K562 (cell line): ENCODE measurements around the gene SOX6. TPM values are rescaled to one million over a fixed set of nuclear protein-coding genes. Genes with fewer than 3 reads are reported as not detected.
A peak's percentile ranks its signal among the peaks of the same experiment; 100 is the strongest.

ENCODE experiments used
- CREM ChIP-seq: IDR thresholded peaks from 2 replicates; pipeline ENCODE4 v1.6.1; 2014; ENCODE audit warnings: antibody characterized with exemption, low read depth
- CTBP1 ChIP-seq: fragments of 450-650 bp; IDR thresholded peaks from 2 replicates; pipeline ENCODE4 v1.6.1; 2016; ENCODE audit warnings: borderline replicate concordance
- DNMT1 ChIP-seq: fragments of 450-650 bp; IDR thresholded peaks from 2 replicates; pipeline ENCODE4 v1.6.1; 2016; ENCODE audit warnings: antibody characterized with exemption, mild to moderate bottlenecking
- HMBOX1 ChIP-seq: sonication (generic); IDR thresholded peaks from 2 replicates; pipeline ENCODE4 v1.6.1; 2016
- MBD2 ChIP-seq: sonication (generic); IDR thresholded peaks from 2 replicates; pipeline ENCODE4 v1.6.1; 2016; ENCODE audit warnings: low read depth, borderline replicate concordance
- MEF2A ChIP-seq: IDR thresholded peaks from 2 replicates; pipeline ENCODE4 v1.6.1; 2011; ENCODE audit warnings: low read depth, mild to moderate bottlenecking, low read length, moderate library complexity; ENCODE audit not compliant: control insufficient read depth
- SRSF1 ChIP-seq: fragments of 200-400 bp; formaldehyde crosslinking; IDR thresholded peaks from 2 replicates; pipeline ENCODE4 v1.6.1; 2017; ENCODE audit warnings: mild to moderate bottlenecking, low read depth, low read length, moderate library complexity
- STAT5A ChIP-seq: IDR thresholded peaks from 2 replicates; pipeline ENCODE4 v1.6.1; 2012; ENCODE audit warnings: low read length, inconsistent platforms, borderline replicate concordance
- TBL1XR1 ChIP-seq, 2 experiments: IDR thresholded peaks; 2 replicates each; pipeline ENCODE4 v1.6.1; 2012; ENCODE audit warnings: improper control_type of control experiment in 2 of 2, low read length in 2 of 2, mild to moderate bottlenecking in 1 of 2
- TEAD4 ChIP-seq, 2 experiments: sonication (generic) in 1 of 2; formaldehyde crosslinking in 1 of 2; IDR thresholded peaks; 2 replicates each; pipeline versions ENCODE4 v1.6.1 to v1.8.0; 2012 to 2022; ENCODE audit warnings: borderline replicate concordance in 1 of 2, inconsistent platforms in 1 of 2, low read length in 1 of 2, mild to moderate bottlenecking in 1 of 2, missing genetic modification reagents in 1 of 2
- TGIF2 ChIP-seq: sonication (generic); formaldehyde crosslinking; IDR thresholded peaks from 2 replicates; pipeline ENCODE4 v1.8.1; 2022; ENCODE audit warnings: mild to moderate bottlenecking, missing genetic modification reagents, moderate library complexity
- TSC22D4 ChIP-seq: fragments of 450-650 bp; IDR thresholded peaks from 2 replicates; pipeline ENCODE4 v1.6.1; 2016; ENCODE audit warnings: missing genetic modification characterization, missing biosample characterization, control low read depth
- ZC3H4 ChIP-seq: sonication (generic); formaldehyde crosslinking; IDR thresholded peaks from 2 replicates; pipeline ENCODE4 v1.9.0; 2021; ENCODE audit warnings: missing genetic modification reagents, borderline replicate concordance
- ZKSCAN1 ChIP-seq: fragments of 150-350 bp; IDR thresholded peaks from 2 replicates; pipeline ENCODE4 v1.6.1; 2016; ENCODE audit warnings: low read depth, low read length
- ZNF3 ChIP-seq: fragments of 250-450 bp; sonication (Bioruptor Pico); IDR thresholded peaks from 2 replicates; pipeline ENCODE4 v1.5.0; 2021; ENCODE audit warnings: mild to moderate bottlenecking, moderate library complexity
- polyA plus RNA-seq, 8 experiments: library from polyadenylated mRNA; depleted of rRNA in 4 of 8; stranded (reverse) in 5 of 8; unstranded in 3 of 8; fragments of >200 nt; fragmentation: Nextera tagmentation in 2 of 8; fragmentation: Illumina TruSeq in 1 of 8; extraction: Ambion mirVana in 2 of 8; extraction: Trizol in 1 of 8; gene quantifications; 2 replicates each; pipeline versions ENCODE4 v1.2.1 to v1.2.3, GENCODE V29; 2011 to 2014; ENCODE audit warnings: inconsistent platforms in 1 of 8, missing spikeins in 1 of 8
- total RNA-seq, 7 experiments: library from RNA; depleted of rRNA in 6 of 7; stranded (reverse); fragments of >200 nt in 6 of 7; fragmentation: Illumina TruSeq in 2 of 7; extraction: Trizol in 2 of 7; gene quantifications; 2 replicates each; pipeline versions ENCODE4 v1.2.1 to v1.2.3, GENCODE V29; 2011 to 2021; ENCODE audit warnings: low replicate concordance in 1 of 7
- TF ChIP-seq, protein P1 (sequence below): fragments of 450-650 bp; IDR thresholded peaks from 2 replicates; pipeline ENCODE4 v1.6.1; 2016; ENCODE audit warnings: low read depth
- TF ChIP-seq, protein P2 (sequence below): IDR thresholded peaks from 3 replicates; pipeline ENCODE4 v1.6.1; 2011; ENCODE audit warnings: borderline replicate concordance, mild to moderate bottlenecking, moderate library complexity; ENCODE audit not compliant: insufficient read length; ENCODE audit errors: extremely low read depth

The SOX6 gene
- total and polyA plus RNA-seq, 9 of the 15 experiments (the other 6 are each of a cell fraction or from before 2014, with no cell fraction given): 0.89 to 8.7 (median 5.7) TPM

GRCh38 chr11:16030664-16031063 is 325.7 kb downstream of the SOX6 start (continued):
- TF ChIP-seq TEAD4 (IDR thresholded peaks at IDR 0.05; ENCODE audit: low read length) (peak; percentile 50), TEAD4 (CRISPR knock-in tag; IDR thresholded peaks at IDR 0.05; ENCODE audit: borderline replicate concordance) (no peak), CREM (no peak), ZC3H4 (no peak), MBD2 (no peak), STAT5A (no peak), ZNF3 (CRISPR knock-in tag) (no peak), CTBP1 (no peak), HMBOX1 (no peak), ZKSCAN1 (no peak), SRSF1 (no peak), TBL1XR1 (IDR thresholded peaks at IDR 0.05; ENCODE audit: low read length in 2 of 2) (0 out of 4 replicates have a peak, but pooled peaks of 1 of the 2 experiments have one; percentile 34), TSC22D4 (tag) (no peak), MEF2A (peak; percentile 53; the same call in 1 of the 2 replicates), DNMT1 (no peak), TGIF2 (CRISPR knock-in tag) (no peak)
- TF ChIP-seq, protein P1, sequence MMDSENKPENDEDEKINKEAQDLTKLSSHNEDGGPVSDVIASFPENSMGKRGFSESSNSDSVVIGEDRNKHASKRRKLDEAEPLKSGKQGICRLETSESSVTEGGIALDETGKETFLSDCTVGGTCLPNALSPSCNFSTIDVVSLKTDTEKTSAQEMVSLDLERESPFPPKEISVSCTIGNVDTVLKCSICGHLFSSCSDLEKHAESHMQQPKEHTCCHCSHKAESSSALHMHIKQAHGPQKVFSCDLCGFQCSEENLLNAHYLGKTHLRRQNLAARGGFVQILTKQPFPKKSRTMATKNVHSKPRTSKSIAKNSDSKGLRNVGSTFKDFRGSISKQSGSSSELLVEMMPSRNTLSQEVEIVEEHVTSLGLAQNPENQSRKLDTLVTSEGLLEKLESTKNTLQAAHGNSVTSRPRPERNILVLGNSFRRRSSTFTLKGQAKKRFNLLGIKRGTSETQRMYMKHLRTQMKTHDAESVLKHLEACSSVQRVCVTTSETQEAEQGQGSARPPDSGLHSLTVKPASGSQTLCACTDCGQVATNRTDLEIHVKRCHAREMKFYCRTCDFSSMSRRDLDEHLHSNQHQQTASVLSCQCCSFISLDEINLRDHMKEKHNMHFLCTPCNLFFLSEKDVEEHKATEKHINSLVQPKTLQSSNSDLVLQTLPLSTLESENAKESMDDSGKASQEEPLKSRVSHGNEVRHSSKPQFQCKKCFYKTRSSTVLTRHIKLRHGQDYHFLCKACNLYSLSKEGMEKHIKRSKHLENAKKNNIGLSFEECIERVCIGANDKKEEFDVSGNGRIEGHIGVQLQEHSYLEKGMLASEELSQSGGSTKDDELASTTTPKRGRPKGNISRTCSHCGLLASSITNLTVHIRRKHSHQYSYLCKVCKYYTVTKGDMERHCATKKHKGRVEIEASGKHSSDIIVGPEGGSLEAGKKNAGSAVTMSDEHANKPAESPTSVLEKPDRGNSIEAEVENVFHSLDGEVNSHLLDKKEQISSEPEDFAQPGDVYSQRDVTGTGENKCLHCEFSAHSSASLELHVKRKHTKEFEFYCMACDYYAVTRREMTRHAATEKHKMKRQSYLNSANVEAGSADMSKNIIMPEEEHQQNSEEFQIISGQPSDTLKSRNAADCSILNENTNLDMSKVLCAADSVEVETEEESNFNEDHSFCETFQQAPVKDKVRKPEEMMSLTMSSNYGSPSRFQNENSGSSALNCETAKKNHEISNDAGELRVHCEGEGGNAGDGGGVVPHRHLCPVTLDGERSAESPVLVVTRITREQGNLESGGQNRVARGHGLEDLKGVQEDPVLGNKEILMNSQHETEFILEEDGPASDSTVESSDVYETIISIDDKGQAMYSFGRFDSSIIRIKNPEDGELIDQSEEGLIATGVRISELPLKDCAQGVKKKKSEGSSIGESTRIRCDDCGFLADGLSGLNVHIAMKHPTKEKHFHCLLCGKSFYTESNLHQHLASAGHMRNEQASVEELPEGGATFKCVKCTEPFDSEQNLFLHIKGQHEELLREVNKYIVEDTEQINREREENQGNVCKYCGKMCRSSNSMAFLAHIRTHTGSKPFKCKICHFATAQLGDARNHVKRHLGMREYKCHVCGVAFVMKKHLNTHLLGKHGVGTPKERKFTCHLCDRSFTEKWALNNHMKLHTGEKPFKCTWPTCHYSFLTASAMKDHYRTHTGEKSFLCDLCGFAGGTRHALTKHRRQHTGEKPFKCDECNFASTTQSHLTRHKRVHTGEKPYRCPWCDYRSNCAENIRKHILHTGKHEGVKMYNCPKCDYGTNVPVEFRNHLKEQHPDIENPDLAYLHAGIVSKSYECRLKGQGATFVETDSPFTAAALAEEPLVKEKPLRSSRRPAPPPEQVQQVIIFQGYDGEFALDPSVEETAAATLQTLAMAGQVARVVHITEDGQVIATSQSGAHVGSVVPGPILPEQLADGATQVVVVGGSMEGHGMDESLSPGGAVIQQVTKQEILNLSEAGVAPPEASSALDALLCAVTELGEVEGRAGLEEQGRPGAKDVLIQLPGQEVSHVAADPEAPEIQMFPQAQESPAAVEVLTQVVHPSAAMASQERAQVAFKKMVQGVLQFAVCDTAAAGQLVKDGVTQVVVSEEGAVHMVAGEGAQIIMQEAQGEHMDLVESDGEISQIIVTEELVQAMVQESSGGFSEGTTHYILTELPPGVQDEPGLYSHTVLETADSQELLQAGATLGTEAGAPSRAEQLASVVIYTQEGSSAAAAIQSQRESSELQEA: no peak
- TF ChIP-seq, protein P2, sequence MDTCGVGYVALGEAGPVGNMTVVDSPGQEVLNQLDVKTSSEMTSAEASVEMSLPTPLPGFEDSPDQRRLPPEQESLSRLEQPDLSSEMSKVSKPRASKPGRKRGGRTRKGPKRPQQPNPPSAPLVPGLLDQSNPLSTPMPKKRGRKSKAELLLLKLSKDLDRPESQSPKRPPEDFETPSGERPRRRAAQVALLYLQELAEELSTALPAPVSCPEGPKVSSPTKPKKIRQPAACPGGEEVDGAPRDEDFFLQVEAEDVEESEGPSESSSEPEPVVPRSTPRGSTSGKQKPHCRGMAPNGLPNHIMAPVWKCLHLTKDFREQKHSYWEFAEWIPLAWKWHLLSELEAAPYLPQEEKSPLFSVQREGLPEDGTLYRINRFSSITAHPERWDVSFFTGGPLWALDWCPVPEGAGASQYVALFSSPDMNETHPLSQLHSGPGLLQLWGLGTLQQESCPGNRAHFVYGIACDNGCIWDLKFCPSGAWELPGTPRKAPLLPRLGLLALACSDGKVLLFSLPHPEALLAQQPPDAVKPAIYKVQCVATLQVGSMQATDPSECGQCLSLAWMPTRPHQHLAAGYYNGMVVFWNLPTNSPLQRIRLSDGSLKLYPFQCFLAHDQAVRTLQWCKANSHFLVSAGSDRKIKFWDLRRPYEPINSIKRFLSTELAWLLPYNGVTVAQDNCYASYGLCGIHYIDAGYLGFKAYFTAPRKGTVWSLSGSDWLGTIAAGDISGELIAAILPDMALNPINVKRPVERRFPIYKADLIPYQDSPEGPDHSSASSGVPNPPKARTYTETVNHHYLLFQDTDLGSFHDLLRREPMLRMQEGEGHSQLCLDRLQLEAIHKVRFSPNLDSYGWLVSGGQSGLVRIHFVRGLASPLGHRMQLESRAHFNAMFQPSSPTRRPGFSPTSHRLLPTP: no peak
